ENCODE data around the gene ZSCAN2. TPM values are rescaled to one million over a fixed set of nuclear protein-coding genes. Genes with fewer than 3 reads are reported as not detected.
A peak's percentile ranks its signal among the peaks of the same experiment; 100 is the strongest.

The ZSCAN2 gene
- total RNA-seq, 1 donor: 5.2 TPM

DNA sequence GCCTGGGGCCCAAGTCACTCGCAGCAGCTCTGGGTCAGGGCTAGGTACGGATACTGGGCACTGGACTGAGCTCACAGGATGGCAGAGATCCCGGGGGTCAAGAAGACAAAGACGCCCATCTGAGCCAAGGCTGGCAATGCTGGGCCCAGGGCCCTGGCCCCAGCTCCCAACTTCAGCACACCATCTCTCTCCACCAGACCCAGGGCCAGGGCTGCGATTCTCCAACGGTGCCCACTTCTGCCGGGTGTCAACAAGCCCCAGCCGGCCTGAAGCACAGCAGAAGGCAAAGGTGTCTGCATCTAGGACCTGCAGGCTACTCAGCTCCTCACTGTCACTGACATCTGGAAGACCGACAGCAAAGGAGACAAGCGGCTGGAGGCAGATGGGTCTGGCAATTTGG, 44.7 kb downstream of the ZSCAN2 start:
- DNase-seq (ENCODE audit: low read depth): no peak
- TF ChIP-seq, protein P1, sequence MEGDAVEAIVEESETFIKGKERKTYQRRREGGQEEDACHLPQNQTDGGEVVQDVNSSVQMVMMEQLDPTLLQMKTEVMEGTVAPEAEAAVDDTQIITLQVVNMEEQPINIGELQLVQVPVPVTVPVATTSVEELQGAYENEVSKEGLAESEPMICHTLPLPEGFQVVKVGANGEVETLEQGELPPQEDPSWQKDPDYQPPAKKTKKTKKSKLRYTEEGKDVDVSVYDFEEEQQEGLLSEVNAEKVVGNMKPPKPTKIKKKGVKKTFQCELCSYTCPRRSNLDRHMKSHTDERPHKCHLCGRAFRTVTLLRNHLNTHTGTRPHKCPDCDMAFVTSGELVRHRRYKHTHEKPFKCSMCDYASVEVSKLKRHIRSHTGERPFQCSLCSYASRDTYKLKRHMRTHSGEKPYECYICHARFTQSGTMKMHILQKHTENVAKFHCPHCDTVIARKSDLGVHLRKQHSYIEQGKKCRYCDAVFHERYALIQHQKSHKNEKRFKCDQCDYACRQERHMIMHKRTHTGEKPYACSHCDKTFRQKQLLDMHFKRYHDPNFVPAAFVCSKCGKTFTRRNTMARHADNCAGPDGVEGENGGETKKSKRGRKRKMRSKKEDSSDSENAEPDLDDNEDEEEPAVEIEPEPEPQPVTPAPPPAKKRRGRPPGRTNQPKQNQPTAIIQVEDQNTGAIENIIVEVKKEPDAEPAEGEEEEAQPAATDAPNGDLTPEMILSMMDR (IDR thresholded peaks at IDR 0.05; ENCODE audit: insufficient read depth, low read length): no peak
- H3K4me3 ChIP-seq (ENCODE audit: low read depth, low read length): no peak overlapping the region

DNA sequence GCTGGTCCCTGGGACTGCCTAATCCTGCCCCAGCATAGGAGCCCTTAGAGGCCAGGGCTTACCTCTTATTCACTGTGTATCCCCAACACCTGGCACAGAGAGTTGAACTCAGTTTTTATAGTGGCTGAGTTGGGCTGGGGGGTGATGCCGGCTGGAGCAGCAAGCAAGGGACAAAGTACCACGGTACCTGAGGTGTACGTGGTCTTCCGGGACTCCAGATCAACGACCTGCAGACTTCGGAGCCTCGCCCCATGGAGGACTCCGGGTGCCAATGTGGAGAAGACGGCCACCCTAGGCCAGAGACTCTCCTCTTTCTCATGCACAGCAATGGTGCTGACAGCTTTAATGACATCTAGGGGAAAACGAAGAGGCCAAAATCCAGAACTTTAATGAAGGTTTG, 45.2 kb downstream of the ZSCAN2 start:
- DNase-seq (ENCODE audit: low read depth): no peak
- TF ChIP-seq, protein P1 (IDR thresholded peaks at IDR 0.05; ENCODE audit: insufficient read depth, low read length): no peak
- no peak overlapping the region for H3K4me3 ChIP-seq (ENCODE audit: low read depth, low read length)

- no peak for DNase-seq (ENCODE audit: low read depth)
- TF ChIP-seq, protein P1 (IDR thresholded peaks at IDR 0.05; ENCODE audit: insufficient read depth, low read length): no peak
- H3K4me3 ChIP-seq (ENCODE audit: low read depth, low read length): no peak overlapping the region
These were observed 46.9 kb downstream of the ZSCAN2 start for GRCh38 chr15:84647726-84648125.

DNA sequence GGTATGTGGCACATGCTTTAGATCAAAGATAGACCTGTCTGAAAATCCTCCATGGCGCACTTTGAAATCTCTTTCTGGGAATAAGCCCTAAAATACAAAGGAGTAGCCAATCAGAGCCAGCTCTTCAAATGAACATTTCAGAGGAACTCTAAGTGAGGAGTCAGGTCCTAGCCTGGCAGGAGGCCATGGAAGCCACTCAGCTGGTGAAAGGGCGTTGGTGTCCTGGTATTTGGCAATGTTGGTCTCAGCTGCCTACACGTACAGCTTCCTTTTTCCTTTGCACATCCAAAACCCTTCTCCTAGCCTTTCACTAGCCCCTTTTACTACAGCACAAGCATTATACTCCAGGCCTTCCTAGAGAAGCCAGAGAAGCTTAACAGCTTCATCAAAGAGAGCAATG, 47.7 kb downstream of the ZSCAN2 start:
- no peak for DNase-seq (ENCODE audit: low read depth)
- H3K4me3 ChIP-seq (ENCODE audit: low read depth, low read length): no peak overlapping the region
- TF ChIP-seq, protein P1 (IDR thresholded peaks at IDR 0.05; ENCODE audit: insufficient read depth, low read length): no peak

DNA sequence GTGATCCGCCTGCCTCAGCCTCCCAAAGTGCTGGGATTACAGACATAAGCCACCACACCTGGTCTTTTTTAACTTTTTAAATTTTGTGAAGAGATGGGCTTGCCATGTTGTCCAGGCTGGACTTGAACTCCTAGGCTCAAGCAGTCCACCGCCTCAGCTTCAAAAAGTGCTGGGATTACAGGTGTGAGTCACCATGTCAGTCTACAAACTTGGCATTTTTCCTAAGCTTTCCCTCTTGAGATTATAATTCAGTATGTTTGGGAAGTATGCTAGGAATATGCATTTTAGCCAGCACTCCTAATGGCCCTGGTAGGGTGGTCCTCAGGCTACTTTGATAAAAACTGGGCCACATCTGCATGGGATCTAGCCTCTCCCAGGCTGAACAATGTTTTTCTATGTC, 48.9 kb downstream of the ZSCAN2 start:
- TF ChIP-seq, protein P1 (IDR thresholded peaks at IDR 0.05; ENCODE audit: insufficient read depth, low read length): no peak
- peak; percentile 47 for DNase-seq (ENCODE audit: low read depth)
- no peak overlapping the region for H3K4me3 ChIP-seq (ENCODE audit: low read depth, low read length)

DNA sequence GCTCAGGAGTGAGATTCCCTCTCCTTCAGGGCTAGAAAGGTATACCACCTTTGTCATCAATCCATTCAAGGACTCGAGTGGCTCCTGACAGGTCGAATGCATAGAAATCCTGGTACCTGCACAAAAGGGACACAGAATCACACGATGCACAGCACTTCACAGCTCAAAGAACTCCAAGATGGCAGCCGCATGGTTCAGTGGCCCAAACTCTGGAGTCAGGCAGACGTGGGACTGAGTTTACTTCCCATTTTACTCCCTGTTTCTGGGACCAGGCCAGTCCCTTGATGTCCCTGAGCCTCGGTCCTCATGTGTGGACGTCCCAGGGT, 52.7 kb downstream of the ZSCAN2 start:
- no peak for DNase-seq (ENCODE audit: low read depth)
- TF ChIP-seq, protein P1 (IDR thresholded peaks at IDR 0.05; ENCODE audit: insufficient read depth, low read length): no peak
- H3K4me3 ChIP-seq (ENCODE audit: low read depth, low read length): peak overlapping the region; percentile 99

- peak; percentile 92 for DNase-seq (ENCODE audit: low read depth)
- peak within 1 kb of the TSS; percentile 99 for H3K4me3 ChIP-seq (ENCODE audit: low read depth, low read length)
- TF ChIP-seq, protein P1 (IDR thresholded peaks at IDR 0.05; ENCODE audit: insufficient read depth, low read length): no peak
These were observed 53.3 kb downstream of the ZSCAN2 start, which contains the start of gene WDR73 for GRCh38 chr15:84653910-84654688. WDR73 (minus strand) TSS chr15:84654283; CDS start chr15:84654274, 9 bp downstream.

Data from fibroblast of the aortic adventitia (primary cell).